ENCODE results near the gene ADARB2. TPM values are rescaled to one million over a fixed set of nuclear protein-coding genes. Genes with fewer than 3 reads are reported as not detected.

Gene ADARB2
- total and polyA plus RNA-seq, 2 experiments from 2014 or later: 2.0 to 5.0 TPM

- H3K27ac Mint-ChIP-seq: peak overlapping the region; percentile 98
- Histone ChIP-seq H3K4me2 (peak overlapping the region; percentile 57), H2AFZ (no peak overlapping the region), H3K4me3 (peak overlapping the region; percentile 26; the same call in 1 of the 2 replicates), H3K9me2 (ENCODE audit: insufficient read depth) (no peaks in the 10 kb centered on the region), H3K27ac (ENCODE audit: low read depth) (peak overlapping the region; percentile 99), H3K4me1 (ENCODE audit: insufficient read depth) (peaks cover 28% of the 10 kb centered on the region), H4K20me1 (replicated peaks; ENCODE audit: insufficient read depth) (no peaks in the 10 kb centered on the region), H3K27me3 (ENCODE audit: insufficient read depth) (no peaks in the 10 kb centered on the region), H3K79me2 (replicated peaks; ENCODE audit: insufficient read depth) (no peaks in the 10 kb centered on the region), H3F3A (replicated peaks; ENCODE audit: low read depth) (peaks cover 20% of the 10 kb centered on the region), H3K36me3 (ENCODE audit: insufficient read depth) (no peaks in the 10 kb centered on the region)
- DNase-seq (ENCODE audit: low spot score) (peak; percentile 96), ATAC-seq (peak; percentile 83)
- peak overlapping the region; percentile 53 for H3K4me3 Mint-ChIP-seq
- peaks cover 36% of the 10 kb centered on the region for H3K4me1 Mint-ChIP-seq
- peaks cover 13% of the 10 kb centered on the region for H3K27me3 Mint-ChIP-seq (ENCODE audit: insufficient read depth, low read depth, poor library complexity)
- peaks cover 5% of the 10 kb centered on the region for H3K36me3 Mint-ChIP-seq (ENCODE audit: low read depth)
- peaks cover 7% of the 10 kb centered on the region for H3K9me3 Mint-ChIP-seq
- TF ChIP-seq, protein P1, sequence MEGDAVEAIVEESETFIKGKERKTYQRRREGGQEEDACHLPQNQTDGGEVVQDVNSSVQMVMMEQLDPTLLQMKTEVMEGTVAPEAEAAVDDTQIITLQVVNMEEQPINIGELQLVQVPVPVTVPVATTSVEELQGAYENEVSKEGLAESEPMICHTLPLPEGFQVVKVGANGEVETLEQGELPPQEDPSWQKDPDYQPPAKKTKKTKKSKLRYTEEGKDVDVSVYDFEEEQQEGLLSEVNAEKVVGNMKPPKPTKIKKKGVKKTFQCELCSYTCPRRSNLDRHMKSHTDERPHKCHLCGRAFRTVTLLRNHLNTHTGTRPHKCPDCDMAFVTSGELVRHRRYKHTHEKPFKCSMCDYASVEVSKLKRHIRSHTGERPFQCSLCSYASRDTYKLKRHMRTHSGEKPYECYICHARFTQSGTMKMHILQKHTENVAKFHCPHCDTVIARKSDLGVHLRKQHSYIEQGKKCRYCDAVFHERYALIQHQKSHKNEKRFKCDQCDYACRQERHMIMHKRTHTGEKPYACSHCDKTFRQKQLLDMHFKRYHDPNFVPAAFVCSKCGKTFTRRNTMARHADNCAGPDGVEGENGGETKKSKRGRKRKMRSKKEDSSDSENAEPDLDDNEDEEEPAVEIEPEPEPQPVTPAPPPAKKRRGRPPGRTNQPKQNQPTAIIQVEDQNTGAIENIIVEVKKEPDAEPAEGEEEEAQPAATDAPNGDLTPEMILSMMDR (conservative IDR thresholded peaks at IDR 0.05; ENCODE audit: low read depth in 2 of 2): 0 out of 4 replicates have a peak, but pooled peaks of 1 of the 2 experiments have one; percentile 20
- TF ChIP-seq REST (IDR thresholded peaks at IDR 0.05; ENCODE audit: unreplicated experiment) (no peak), ZNF114 (CRISPR knock-in tag; IDR thresholded peaks at IDR 0.05) (no peak; the same call in 1 of the 2 replicates), NANOG (IDR thresholded peaks at IDR 0.05; ENCODE audit: borderline replicate concordance) (peak; percentile 59; the same call in 1 of the 2 replicates), ZNF462 (CRISPR knock-in tag; IDR thresholded peaks at IDR 0.05) (peak; percentile 75), POLR2AphosphoS5 (IDR thresholded peaks at IDR 0.05; ENCODE audit: low read depth) (peak; percentile 57; the same call in 1 of the 2 replicates), EZH2 (IDR thresholded peaks at IDR 0.05; ENCODE audit: low read depth, unreplicated experiment) (no peak), STAT1 (IDR thresholded peaks at IDR 0.05; ENCODE audit: unreplicated experiment) (no peak), CREB1 (CRISPR knock-in tag; IDR thresholded peaks at IDR 0.05; ENCODE audit: low read depth) (no peak), ETS1 (IDR thresholded peaks at IDR 0.05) (0 out of 2 replicates have a peak, but pooled peaks have one; percentile 38), JUNB (IDR thresholded peaks at IDR 0.05; ENCODE audit: unreplicated experiment) (no peak), EZH2phosphoT487 (IDR thresholded peaks at IDR 0.05; ENCODE audit: unreplicated experiment) (no peak), ZNF331 (CRISPR knock-in tag; IDR thresholded peaks at IDR 0.05; ENCODE audit: low read depth) (no peak)
These were observed 427.6 kb downstream of the ADARB2 start for GRCh38 chr10:1309617-1310270.
